B cell (primary cell): ENCODE measurements around the gene UBE2F. TPM values are rescaled to one million over a fixed set of nuclear protein-coding genes. Genes with fewer than 3 reads are reported as not detected.

ENCODE experiments used
- ATAC-seq: fragments of 200-7000 bp; cut with Tn5 transposase; one replicate; pipeline ENCODE4 v1.10.0; 2021; ENCODE audit warnings: low read depth, mild to moderate bottlenecking, moderate number of reproducible peaks, moderate library complexity
- CTCF ChIA-PET: fragments of 350-600 bp; sonication (Branson Sonifier 250); formaldehyde crosslinking; loops from one replicate; lab custom pipeline; 2021; ENCODE audit warnings: antibody characterized with exemption, inconsistent platforms; lab: Charles Lee
- POLR2A ChIA-PET: fragments of 350-600 bp; sonication (Branson Sonifier 250); formaldehyde crosslinking; loops from one replicate; lab custom pipeline; 2021; ENCODE audit warnings: antibody characterized with exemption; lab: Charles Lee
- DNase-seq: peaks from one replicate; pipeline ENCODE4 v3.0.0; 2013
- H2AFZ ChIP-seq: 2 replicates; pipeline ENCODE4 v1.6.1; 2012; ENCODE audit warnings: mild to moderate bottlenecking, low read depth, low read length; ENCODE audit not compliant: insufficient read depth, poor library complexity, severe bottlenecking
- H3K27ac ChIP-seq, 2 donors: 1 replicate in 1 of 2; 2 replicates in 1 of 2; pipeline ENCODE4 v1.5.1; 2012 to 2013; ENCODE audit warnings: low read length in 2 of 2, mild to moderate bottlenecking in 2 of 2, moderate library complexity in 1 of 2
- H3K27me3 ChIP-seq, 4 experiments: fragments of 200-600 bp in 1 of 4; sonication (generic) in 1 of 4; replicated peaks in 1 of 4; 1 replicate in 2 of 4; 2 replicates in 2 of 4; pipeline versions ENCODE4 v1.6.1 to v1.7.0; 2013 to 2016; ENCODE audit warnings: low read length in 3 of 4, mild to moderate bottlenecking in 2 of 4, mixed read lengths in 1 of 4, moderate library complexity in 1 of 4; ENCODE audit not compliant: insufficient read depth in 4 of 4, control insufficient read depth in 3 of 4; ENCODE audit errors: control extremely low read depth in 1 of 4
- H3K36me3 ChIP-seq, 2 experiments: replicated peaks in 1 of 2; 1 replicate in 1 of 2; 2 replicates in 1 of 2; pipeline versions ENCODE4 v1.6.1 to v1.7.1; 2013; ENCODE audit warnings: low read length in 1 of 2; ENCODE audit not compliant: insufficient read depth in 2 of 2, control insufficient read depth in 1 of 2; ENCODE audit errors: control extremely low read depth in 1 of 2, extremely low read depth in 1 of 2
- H3K4me1 ChIP-seq, 2 donors: fragments of 200-600 bp in 1 of 2; sonication (generic) in 1 of 2; 1 replicate in 1 of 2; 2 replicates in 1 of 2; pipeline versions ENCODE4 v1.5.1 to v1.6.1; 2013 to 2017; ENCODE audit warnings: low read length in 2 of 2; ENCODE audit not compliant: control insufficient read depth in 2 of 2, insufficient read depth in 2 of 2
- H3K4me2 ChIP-seq: replicated peaks from 2 replicates; pipeline ENCODE3; 2012; ENCODE audit warnings: mild to moderate bottlenecking, low read depth, low read length; ENCODE audit not compliant: poor library complexity, severe bottlenecking
- H3K4me3 ChIP-seq, 5 experiments: fragments of 200-600 bp in 1 of 5; sonication (generic) in 1 of 5; 1 replicate in 3 of 5; 2 replicates in 2 of 5; pipeline versions ENCODE4 v1.5.1 to v1.7.0; 2011 to 2016; ENCODE audit warnings: low read length in 4 of 5, mild to moderate bottlenecking in 4 of 5, low read depth in 2 of 5, control low read depth in 1 of 5, moderate library complexity in 1 of 5; ENCODE audit not compliant: insufficient read depth in 1 of 5; ENCODE audit errors: control extremely low read depth in 1 of 5, extremely low read depth in 1 of 5
- H3K79me2 ChIP-seq: fragments of 200-600 bp; sonication (generic); one replicate; pipeline ENCODE4 v1.6.0; 2016; ENCODE audit warnings: low read length; ENCODE audit not compliant: control insufficient read depth, insufficient read depth
- H3K9ac ChIP-seq: fragments of 200-600 bp; sonication (generic); 2 replicates; pipeline ENCODE4 v1.6.1; 2017; ENCODE audit warnings: mild to moderate bottlenecking, low read length, moderate library complexity
- H3K9me3 ChIP-seq, 3 donors: one replicate each; pipeline versions ENCODE4 v1.6.1 to v1.7.1; 2013; ENCODE audit warnings: low read length in 2 of 3; ENCODE audit not compliant: control insufficient read depth in 2 of 3, insufficient read depth in 1 of 3; ENCODE audit errors: control extremely low read depth in 1 of 3
- H4K20me1 ChIP-seq: 2 replicates; pipeline ENCODE4 v1.6.0; 2012; ENCODE audit warnings: mild to moderate bottlenecking, low read length; ENCODE audit not compliant: insufficient read depth, control insufficient read depth, poor library complexity, severe bottlenecking
- H3K27ac Mint-ChIP-seq: one replicate; pipeline ENCODE4 v1.8.0; 2021; ENCODE audit warnings: mixed read lengths
- H3K27me3 Mint-ChIP-seq: one replicate; pipeline ENCODE4 v1.8.0; 2021; ENCODE audit warnings: mixed read lengths
- H3K4me1 Mint-ChIP-seq: one replicate; pipeline ENCODE4 v1.8.0; 2021; ENCODE audit warnings: mixed read lengths
- H3K4me3 Mint-ChIP-seq: one replicate; pipeline ENCODE4 v1.8.0; 2021; ENCODE audit warnings: mixed read lengths
- H3K9me3 Mint-ChIP-seq: one replicate; pipeline ENCODE4 v1.8.0; 2022; ENCODE audit warnings: mixed read lengths; ENCODE audit not compliant: insufficient read depth
- EZH2 ChIP-seq: IDR thresholded peaks from 2 replicates; pipeline ENCODE4 v1.6.1; 2012; ENCODE audit warnings: borderline replicate concordance, low read depth, mild to moderate bottlenecking, moderate library complexity, low read length; ENCODE audit not compliant: insufficient read depth, poor library complexity, severe bottlenecking
- WGBS: methylation state at CpG from one replicate; pipeline ENCODE4 v1.1.5; 2013; ENCODE audit warnings: missing lambda C conversion rate; ENCODE audit not compliant: insufficient coverage; 5-methylcytosine and 5-hydroxymethylcytosine counted together
- intact Hi-C: fragments of 100-400 bp; cut with micrococcal nuclease; formaldehyde crosslinking; loops from one replicate; pipeline ENCODE4 v1.10.0; 2022
- polyA plus RNA-seq: library from polyadenylated mRNA; depleted of rRNA; stranded (reverse); fragments of >200 nt; gene quantifications from 2 replicates; pipeline ENCODE4 v1.2.3, GENCODE V29; 2012
- total RNA-seq, 2 donors: library from RNA; stranded (reverse); fragments of 120-200 nt in 1 of 2; gene quantifications; 1 replicate in 1 of 2; 2 replicates in 1 of 2; pipeline versions ENCODE4 v1.2.3 to v1.2.4, GENCODE V29; 2013 to 2022
- TF ChIP-seq, protein P1 (sequence below): fragments of 200-600 bp; IDR thresholded peaks from one replicate; pipeline ENCODE4 v1.8.0; 2022; ENCODE audit warnings: antibody characterized with exemption, mild to moderate bottlenecking

The UBE2F gene
- total and polyA plus RNA-seq, 2 donors (not counting 1 experiment from before 2014, with no cell fraction given): 22.5 to 57.6 TPM

GRCh38 chr2:237955640-237956401 lies 11.0 kb upstream of the UBE2F start:
- no peak for DNase-seq
- CTCF ChIA-PET: no interaction called here

GRCh38 chr2:237956402-237956736 lies 10.4 kb upstream of the UBE2F start:
- intact Hi-C loops: no loop called here
- no peaks in the 10 kb centered on the region for H4K20me1 ChIP-seq
- Mint-ChIP-seq H3K9me3 (no peaks in the 10 kb centered on the region), H3K27me3 (peaks cover 31% of the 10 kb centered on the region), H3K4me1 (peaks cover 5% of the 10 kb centered on the region), H3K27ac (no peak overlapping the region), H3K4me3 (no peak overlapping the region)
- DNase-seq: no peak
- no peak overlapping the region for H3K9ac ChIP-seq
- 25% methylated on average over 18 of the region's 23 CpGs for WGBS
- ATAC-seq: no peak
- peak overlapping the region; percentile 28 for H2AFZ ChIP-seq
- H3K4me2 ChIP-seq: peak overlapping the region; percentile 47
- no peak overlapping the region for H3K4me3 ChIP-seq
- TF ChIP-seq, protein P1, sequence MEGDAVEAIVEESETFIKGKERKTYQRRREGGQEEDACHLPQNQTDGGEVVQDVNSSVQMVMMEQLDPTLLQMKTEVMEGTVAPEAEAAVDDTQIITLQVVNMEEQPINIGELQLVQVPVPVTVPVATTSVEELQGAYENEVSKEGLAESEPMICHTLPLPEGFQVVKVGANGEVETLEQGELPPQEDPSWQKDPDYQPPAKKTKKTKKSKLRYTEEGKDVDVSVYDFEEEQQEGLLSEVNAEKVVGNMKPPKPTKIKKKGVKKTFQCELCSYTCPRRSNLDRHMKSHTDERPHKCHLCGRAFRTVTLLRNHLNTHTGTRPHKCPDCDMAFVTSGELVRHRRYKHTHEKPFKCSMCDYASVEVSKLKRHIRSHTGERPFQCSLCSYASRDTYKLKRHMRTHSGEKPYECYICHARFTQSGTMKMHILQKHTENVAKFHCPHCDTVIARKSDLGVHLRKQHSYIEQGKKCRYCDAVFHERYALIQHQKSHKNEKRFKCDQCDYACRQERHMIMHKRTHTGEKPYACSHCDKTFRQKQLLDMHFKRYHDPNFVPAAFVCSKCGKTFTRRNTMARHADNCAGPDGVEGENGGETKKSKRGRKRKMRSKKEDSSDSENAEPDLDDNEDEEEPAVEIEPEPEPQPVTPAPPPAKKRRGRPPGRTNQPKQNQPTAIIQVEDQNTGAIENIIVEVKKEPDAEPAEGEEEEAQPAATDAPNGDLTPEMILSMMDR: no peak
- TF ChIP-seq EZH2: no peak
- H3K79me2 ChIP-seq: no peaks in the 10 kb centered on the region
- peaks cover 0 to 18% (median 6%) of the 10 kb centered on the region in 4 experiments for H3K27me3 ChIP-seq
- no peak overlapping the region for H3K27ac ChIP-seq
- H3K4me1 ChIP-seq: peaks cover 6 to 7% of the 10 kb centered on the region in 2 donors
- CTCF ChIA-PET: no interaction called here
- no peaks in the 10 kb centered on the region for H3K36me3 ChIP-seq
- POLR2A ChIA-PET: no interaction called here
- H3K9me3 ChIP-seq: peaks cover 0 to 11% (median 2%) of the 10 kb centered on the region in 3 donors

More at GRCh38 chr2:237955640-237956401, 11.0 kb upstream of the UBE2F start:
- no peaks in the 10 kb centered on the region for H3K36me3 ChIP-seq
- peaks cover 0 to 18% (median 6%) of the 10 kb centered on the region in 4 experiments for H3K27me3 ChIP-seq
- no peaks in the 10 kb centered on the region for H4K20me1 ChIP-seq
- TF ChIP-seq, protein P1: no peak
- no peak for TF ChIP-seq EZH2
- peaks cover 0 to 7% (median 0%) of the 10 kb centered on the region in 3 donors for H3K9me3 ChIP-seq
- peaks cover 31% of the 10 kb centered on the region for H3K27me3 Mint-ChIP-seq
- H3K79me2 ChIP-seq: no peaks in the 10 kb centered on the region
- peaks cover 6 to 7% of the 10 kb centered on the region in 2 donors for H3K4me1 ChIP-seq
- H2AFZ ChIP-seq: peak overlapping the region; percentile 28
- intact Hi-C loops: no loop called here
- no peak overlapping the region for H3K27ac Mint-ChIP-seq
- no peak for ATAC-seq
- no peak overlapping the region for H3K4me3 ChIP-seq
- H3K4me2 ChIP-seq: peak overlapping the region; percentile 47
- 24% methylated on average over 63 of the region's 64 CpGs for WGBS
- no peak overlapping the region for H3K27ac ChIP-seq
- POLR2A ChIA-PET: no interaction called here
- no peak overlapping the region for H3K4me3 Mint-ChIP-seq
- peaks cover 5% of the 10 kb centered on the region for H3K4me1 Mint-ChIP-seq
- no peak overlapping the region for H3K9ac ChIP-seq
- no peaks in the 10 kb centered on the region for H3K9me3 Mint-ChIP-seq
